H1 (cell line): ENCODE data around the gene MAP3K10. TPM values are rescaled to one million over a fixed set of nuclear protein-coding genes. Genes with fewer than 3 reads are reported as not detected.
A peak's percentile ranks its signal among the peaks of the same experiment; 100 is the strongest.

Experiments
- CTCF ChIA-PET: fragments of 300-600 bp; sonication (Branson Sonifier 250); formaldehyde crosslinking; loops from one replicate; lab custom pipeline; 2021; ENCODE audit not compliant: partially characterized antibody; lab: Charles Lee
- POLR2A ChIA-PET: fragments of 300-600 bp; sonication (Branson Sonifier 250); formaldehyde crosslinking; loops from one replicate; lab custom pipeline; 2021; ENCODE audit warnings: inconsistent platforms; ENCODE audit not compliant: partially characterized antibody; lab: Charles Lee
- DNase-seq, 2 experiments: peaks; one replicate each; pipeline versions ENCODE4 v3.0.0 to v3.0.0-alpha.2; 2010 to 2022; ENCODE audit warnings: low spot score in 2 of 2, low read depth in 1 of 2, mixed read lengths in 1 of 2
- FAIRE-seq: peaks from 2 replicates; lab custom pipeline; 2011; peaks lifted over from hg19 to GRCh38; lab: Jason Lieb, UNC
- H2AFZ ChIP-seq: 2 replicates; pipeline ENCODE4 v1.8.1; 2012; ENCODE audit warnings: low read length, inconsistent platforms
- H2AK5ac ChIP-seq: 2 replicates; pipeline ENCODE4 v1.6.1; 2013; ENCODE audit warnings: low read depth, low read length
- H2BK120ac ChIP-seq: replicated peaks from 2 replicates; pipeline ENCODE3; 2013; ENCODE audit warnings: low read depth, low read length, inconsistent platforms
- H2BK12ac ChIP-seq: 2 replicates; pipeline ENCODE4 v1.6.1; 2013; ENCODE audit warnings: low read depth, low read length
- H2BK15ac ChIP-seq: 2 replicates; pipeline ENCODE4 v1.6.1; 2013; ENCODE audit warnings: low read length
- H2BK20ac ChIP-seq: 2 replicates; pipeline ENCODE4 v1.6.1; 2013; ENCODE audit warnings: low read length
- H2BK5ac ChIP-seq: 2 replicates; pipeline ENCODE4 v1.6.1; 2013; ENCODE audit warnings: low read depth, low read length
- H3K14ac ChIP-seq: 2 replicates; pipeline ENCODE4 v1.6.1; 2013; ENCODE audit warnings: inconsistent platforms; ENCODE audit not compliant: insufficient read length
- H3K18ac ChIP-seq: 2 replicates; pipeline ENCODE4 v1.6.1; 2013; ENCODE audit warnings: low read length; ENCODE audit errors: extremely low read depth
- H3K23ac ChIP-seq: 2 replicates; pipeline ENCODE4 v1.6.1; 2013; ENCODE audit warnings: inconsistent platforms; ENCODE audit not compliant: insufficient read length
- H3K23me2 ChIP-seq: 2 replicates; pipeline ENCODE4 v1.6.1; 2013; ENCODE audit warnings: low read depth, low read length
- H3K27ac ChIP-seq: 2 replicates; pipeline ENCODE4 v1.6.1; 2011; ENCODE audit warnings: low read depth, low read length, inconsistent platforms
- H3K27me3 ChIP-seq, 4 experiments: replicated peaks in 1 of 4; 1 replicate in 1 of 4; 2 replicates in 3 of 4; pipeline versions ENCODE4 v1.6.1 to v1.8.1; 2011 to 2013; ENCODE audit warnings: low read length in 3 of 4, mild to moderate bottlenecking in 3 of 4, inconsistent platforms in 2 of 4, mixed read lengths in 2 of 4, moderate library complexity in 1 of 4; ENCODE audit not compliant: control insufficient read depth in 3 of 4, insufficient read depth in 3 of 4; ENCODE audit errors: extremely low read depth in 1 of 4
- H3K36me3 ChIP-seq, 4 experiments: 2 replicates each; pipeline versions ENCODE4 v1.6.1 to v1.8.1; 2011 to 2013; ENCODE audit warnings: mild to moderate bottlenecking in 4 of 4, low read length in 3 of 4, moderate library complexity in 2 of 4, control low read depth in 1 of 4, inconsistent platforms in 1 of 4; ENCODE audit not compliant: insufficient read depth in 4 of 4, control insufficient read depth in 2 of 4
- H3K4ac ChIP-seq: replicated peaks from 2 replicates; pipeline ENCODE3; 2013; ENCODE audit warnings: low read length, low read depth, mixed read lengths, inconsistent platforms; ENCODE audit not compliant: insufficient read length
- H3K4me1 ChIP-seq, 4 experiments: replicated peaks in 1 of 4; 1 replicate in 1 of 4; 2 replicates in 3 of 4; pipeline versions ENCODE4 v1.6.1 to v1.8.1; 2011 to 2013; ENCODE audit warnings: low read length in 3 of 4, inconsistent platforms in 2 of 4, mixed read lengths in 1 of 4; ENCODE audit not compliant: insufficient read depth in 4 of 4, control insufficient read depth in 3 of 4
- H3K4me2 ChIP-seq, 2 experiments: 2 replicates each; pipeline versions ENCODE4 v1.6.1 to v1.8.1; 2011 to 2013; ENCODE audit warnings: low read depth in 2 of 2, low read length in 2 of 2, control low read depth in 1 of 2, inconsistent platforms in 1 of 2, mild to moderate bottlenecking in 1 of 2; ENCODE audit not compliant: insufficient read depth in 1 of 2
- H3K4me3 ChIP-seq, 4 experiments: fragments of 200-600, 300-600 bp in 1 of 4; sonication (generic), shearing (Covaris generic), sonication (Bioruptor Twin) in 1 of 4; 2 replicates each; pipeline versions ENCODE4 v1.5.1 to v1.8.1; 2011 to 2016; ENCODE audit warnings: low read length in 4 of 4, low read depth in 3 of 4, control low read depth in 2 of 4, inconsistent platforms in 2 of 4, mild to moderate bottlenecking in 2 of 4, mixed read lengths in 1 of 4, moderate library complexity in 1 of 4; ENCODE audit not compliant: insufficient read depth in 2 of 4; ENCODE audit errors: extremely low read depth in 1 of 4
- H3K56ac ChIP-seq: replicated peaks from 2 replicates; pipeline ENCODE3; 2013; ENCODE audit warnings: low read depth, mild to moderate bottlenecking, mixed read lengths, low read length, inconsistent platforms; ENCODE audit not compliant: insufficient read length
- H3K79me1 ChIP-seq: 2 replicates; pipeline ENCODE4 v1.6.1; 2013; ENCODE audit warnings: low read depth, low read length, control low read depth
- H3K79me2 ChIP-seq, 2 experiments: 2 replicates each; pipeline versions ENCODE4 v1.6.1 to v1.8.1; 2012 to 2013; ENCODE audit warnings: low read length in 2 of 2, mild to moderate bottlenecking in 2 of 2, inconsistent platforms in 1 of 2; ENCODE audit not compliant: insufficient read depth in 2 of 2, control insufficient read depth in 1 of 2
- H3K9ac ChIP-seq, 4 experiments: replicated peaks in 1 of 4; 1 replicate in 1 of 4; 2 replicates in 3 of 4; pipeline versions ENCODE4 v1.6.1 to v1.8.1; 2011 to 2013; ENCODE audit warnings: low read depth in 3 of 4, low read length in 3 of 4, control low read depth in 2 of 4, mild to moderate bottlenecking in 2 of 4, moderate library complexity in 2 of 4, inconsistent platforms in 1 of 4; ENCODE audit errors: extremely low read depth in 1 of 4
- H3K9me3 ChIP-seq, 2 experiments: 2 replicates each; pipeline versions ENCODE4 v1.6.1 to v1.8.1; 2012 to 2013; ENCODE audit warnings: mild to moderate bottlenecking in 2 of 2, moderate library complexity in 2 of 2, control low read depth in 1 of 2, inconsistent platforms in 1 of 2, low read depth in 1 of 2, low read length in 1 of 2, mixed read lengths in 1 of 2; ENCODE audit not compliant: insufficient read depth in 2 of 2
- H4K20me1 ChIP-seq, 2 experiments: replicated peaks in 1 of 2; 2 replicates each; pipeline versions ENCODE3 to v1.8.1; 2011 to 2013; ENCODE audit warnings: inconsistent platforms in 2 of 2, low read length in 2 of 2, mild to moderate bottlenecking in 1 of 2; ENCODE audit not compliant: insufficient read depth in 2 of 2, control insufficient read depth in 1 of 2
- H4K5ac ChIP-seq: 2 replicates; pipeline ENCODE4 v1.6.1; 2013; ENCODE audit warnings: low read length, low read depth, mixed read lengths, inconsistent platforms; ENCODE audit not compliant: insufficient read length
- H4K8ac ChIP-seq: 2 replicates; pipeline ENCODE4 v1.8.0; 2013; ENCODE audit warnings: mild to moderate bottlenecking, moderate library complexity, low read length, inconsistent platforms; ENCODE audit not compliant: insufficient read depth; ENCODE audit errors: extremely low read depth
- H4K91ac ChIP-seq: replicated peaks from 2 replicates; pipeline ENCODE3; 2013; ENCODE audit warnings: low read length, mixed read lengths, inconsistent platforms; ENCODE audit not compliant: insufficient read length
- BRCA1 ChIP-seq: IDR thresholded peaks from 2 replicates; pipeline ENCODE4 v1.6.1; 2012; ENCODE audit warnings: low read depth, low read length, improper control_type of control experiment
- JUND ChIP-seq: IDR thresholded peaks from 2 replicates; pipeline ENCODE4 v1.6.1; 2011; ENCODE audit warnings: mild to moderate bottlenecking, improper control_type of control experiment, low read length
- RBBP5 ChIP-seq: IDR thresholded peaks from 2 replicates; pipeline ENCODE4 v1.7.1; 2012; ENCODE audit warnings: low read depth, mild to moderate bottlenecking, inconsistent platforms, low read length, moderate library complexity, borderline replicate concordance
- RXRA ChIP-seq: IDR thresholded peaks from 2 replicates; pipeline ENCODE4 v1.6.1; 2011; ENCODE audit warnings: low read depth, mild to moderate bottlenecking, low read length, moderate library complexity; ENCODE audit not compliant: insufficient read depth
- SAP30 ChIP-seq: fragments of 300-600 bp; sonication (generic); IDR thresholded peaks from 2 replicates; pipeline ENCODE4 v1.7.1; 2012; ENCODE audit warnings: low read length, moderate library complexity, mild to moderate bottlenecking, inconsistent platforms; ENCODE audit not compliant: insufficient read depth, insufficient replicate concordance
- SIX5 ChIP-seq: IDR thresholded peaks from 2 replicates; pipeline ENCODE4 v1.6.1; 2011; ENCODE audit warnings: mild to moderate bottlenecking, low read depth, low read length
- SP2 ChIP-seq: IDR thresholded peaks from 2 replicates; pipeline ENCODE4 v1.6.1; 2012; ENCODE audit warnings: mild to moderate bottlenecking, low read length, inconsistent platforms
- TAF1 ChIP-seq: IDR thresholded peaks from 2 replicates; pipeline ENCODE4 v1.6.1; 2011; ENCODE audit warnings: mild to moderate bottlenecking, low read depth, low read length
- ZNF274 ChIP-seq: IDR thresholded peaks from 2 replicates; pipeline ENCODE4 v1.7.0; 2012; ENCODE audit warnings: low read length, borderline replicate concordance; ENCODE audit errors: extremely low read depth
- WGBS, 2 experiments: shearing (Covaris generic) in 1 of 2; methylation state at CpG; one replicate each; pipeline versions ENCODE4 v1.1.6 to v1.1.7; 2013 to 2015; ENCODE audit warnings: low lambda C conversion rate in 2 of 2, mixed read lengths in 2 of 2, inconsistent platforms in 1 of 2, low coverage in 1 of 2, missing lambda C conversion rate in 1 of 2; ENCODE audit not compliant: insufficient replicate concordance in 2 of 2, insufficient coverage in 1 of 2, insufficient read length in 1 of 2; ENCODE audit errors: extremely low coverage in 1 of 2, missing lambda C conversion rate in 1 of 2; 5-methylcytosine and 5-hydroxymethylcytosine counted together
- polyA plus RNA-seq, 7 experiments: library from polyadenylated mRNA; depleted of rRNA in 3 of 7; stranded (reverse) in 5 of 7; unstranded in 2 of 7; fragments of >200 nt in 5 of 7; fragments of 200-250 nt in 2 of 7; gene quantifications; 1 replicate in 5 of 7; 2 replicates in 1 of 7; 4 replicates in 1 of 7; pipeline versions ENCODE4 v1.2.1 to v1.2.3, GENCODE V29; 2011 to 2013; ENCODE audit warnings: missing spikeins in 2 of 7, mixed read lengths in 2 of 7
- total RNA-seq: library from RNA; stranded (reverse); fragmentation: NEBNext Ultra II Directional; extraction: Animal tissue kit (Norgen Biotek cat#: 25700); gene quantifications from 2 replicates; pipeline ENCODE4 v1.2.1, GENCODE V29; 2021
- TF ChIP-seq, protein P1 (sequence below): IDR thresholded peaks from 2 replicates; pipeline ENCODE4 v1.6.1; 2012; ENCODE audit warnings: inconsistent platforms

MAP3K10 gene
- total and polyA plus RNA-seq, 2 of the 8 experiments (the other 6 are each of a cell fraction or from before 2014, with no cell fraction given): 4.9 to 15.9 TPM

DNA sequence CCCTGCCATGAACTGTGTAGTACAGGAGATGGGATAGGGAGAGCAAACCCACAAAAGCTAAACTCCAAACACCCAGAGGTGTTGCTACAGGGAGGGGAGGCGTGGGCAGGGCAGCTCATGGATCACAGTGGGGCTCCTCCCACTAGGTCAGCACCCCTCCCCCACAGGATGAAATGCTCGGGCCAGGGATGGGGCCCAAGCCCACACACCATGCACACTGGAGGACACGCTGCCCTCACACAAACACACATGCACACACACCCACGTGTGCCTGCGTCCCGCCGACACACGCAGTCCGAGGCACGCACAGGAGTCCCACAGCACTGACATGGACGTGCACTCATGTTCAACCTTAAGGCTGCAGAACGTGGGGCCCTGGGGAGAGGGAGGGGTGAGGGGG, 41.3 kb downstream of the MAP3K10 start:
- Histone ChIP-seq H3K4me3 (no peak overlapping the region), H3K79me1 (no peaks in the 10 kb centered on the region), H3K9ac (no peak overlapping the region), H2BK12ac (peak overlapping the region; percentile 80; the same call in 1 of the 2 replicates), H4K8ac (no peak overlapping the region), H2BK120ac (peak overlapping the region; percentile 54), H3K27ac (peak overlapping the region; percentile 52; the same call in 1 of the 2 replicates), H2BK15ac (no peak overlapping the region), H4K91ac (peak overlapping the region; percentile 54), H2BK20ac (no peak overlapping the region), H3K4me1 (peaks cover 0 to 20% (median 13%) of the 10 kb centered on the region in 4 experiments; a peak in 6 of 7 replicates), H3K9me3 (no peaks in the 10 kb centered on the region), H3K23ac (no peak overlapping the region), H3K56ac (no peak overlapping the region), H3K4me2 (peak overlapping the region; percentile 9 to 10; a peak in 1 of 4 replicates), H4K5ac (no peak overlapping the region), H3K27me3 (peaks cover 0 to 7% (median under 1%) of the 10 kb centered on the region in 4 experiments; a peak in 3 of 7 replicates), H3K79me2 (no peaks in the 10 kb centered on the region), H3K4ac (no peak overlapping the region), H4K20me1 (peaks cover 0 to 6% of the 10 kb centered on the region in 2 experiments), H3K36me3 (peaks cover 0 to 6% (median 3%) of the 10 kb centered on the region in 4 experiments; a peak in 4 of 8 replicates), H3K14ac (no peak overlapping the region), H3K18ac (peak overlapping the region; percentile 52), H3K23me2 (no peaks in the 10 kb centered on the region)
- WGBS, 2 experiments: 89% methylated on average over 11 of the region's 12 CpGs; no CpG with 5 or more reads in 1 of the 2 experiments
- POLR2A ChIA-PET: interaction anchor here (1.1 to 1.4 kb wide), 2 partner anchors 9 to 15 kb away, joined by 6 read pairs; partner anchors contain the start of gene TTC9B
- CTCF ChIA-PET: interaction anchor here (0.5 to 3.6 kb wide), 7 partner anchors 9 to 73 kb away, joined by 3 to 17 read pairs (median 4); partner anchors contain the start of gene TTC9B
- no peak for FAIRE-seq
- DNase-seq: no peak
- TF ChIP-seq RXRA: no peak
- TF ChIP-seq SP2: no peak
- no peak for TF ChIP-seq BRCA1
- TF ChIP-seq JUND: no peak
- TF ChIP-seq SAP30: no peak
- no peak for TF ChIP-seq SIX5
- TF ChIP-seq, protein P1, sequence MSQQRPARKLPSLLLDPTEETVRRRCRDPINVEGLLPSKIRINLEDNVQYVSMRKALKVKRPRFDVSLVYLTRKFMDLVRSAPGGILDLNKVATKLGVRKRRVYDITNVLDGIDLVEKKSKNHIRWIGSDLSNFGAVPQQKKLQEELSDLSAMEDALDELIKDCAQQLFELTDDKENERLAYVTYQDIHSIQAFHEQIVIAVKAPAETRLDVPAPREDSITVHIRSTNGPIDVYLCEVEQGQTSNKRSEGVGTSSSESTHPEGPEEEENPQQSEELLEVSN: no peak
- no peak for TF ChIP-seq ZNF274
- no peak for TF ChIP-seq RBBP5
- TF ChIP-seq TAF1: no peak
- TF ChIP-seq, all 59 proteins: peak for 0
- peak overlapping the region; percentile 76; the same call in 1 of the 2 replicates for H2BK5ac ChIP-seq
- 0 out of 2 replicates have a peak overlapping the region, but pooled peaks have one; percentile 59 for H2AK5ac ChIP-seq
- H2AFZ ChIP-seq: no peak overlapping the region
